ENCODE results near the gene DNAJC30.
"Not testable (repeated sequence)": the region's sequence is repeated elsewhere in the genome, so short reads cannot be mapped to it uniquely, and the experiment has no call there.

Gene DNAJC30

DNA sequence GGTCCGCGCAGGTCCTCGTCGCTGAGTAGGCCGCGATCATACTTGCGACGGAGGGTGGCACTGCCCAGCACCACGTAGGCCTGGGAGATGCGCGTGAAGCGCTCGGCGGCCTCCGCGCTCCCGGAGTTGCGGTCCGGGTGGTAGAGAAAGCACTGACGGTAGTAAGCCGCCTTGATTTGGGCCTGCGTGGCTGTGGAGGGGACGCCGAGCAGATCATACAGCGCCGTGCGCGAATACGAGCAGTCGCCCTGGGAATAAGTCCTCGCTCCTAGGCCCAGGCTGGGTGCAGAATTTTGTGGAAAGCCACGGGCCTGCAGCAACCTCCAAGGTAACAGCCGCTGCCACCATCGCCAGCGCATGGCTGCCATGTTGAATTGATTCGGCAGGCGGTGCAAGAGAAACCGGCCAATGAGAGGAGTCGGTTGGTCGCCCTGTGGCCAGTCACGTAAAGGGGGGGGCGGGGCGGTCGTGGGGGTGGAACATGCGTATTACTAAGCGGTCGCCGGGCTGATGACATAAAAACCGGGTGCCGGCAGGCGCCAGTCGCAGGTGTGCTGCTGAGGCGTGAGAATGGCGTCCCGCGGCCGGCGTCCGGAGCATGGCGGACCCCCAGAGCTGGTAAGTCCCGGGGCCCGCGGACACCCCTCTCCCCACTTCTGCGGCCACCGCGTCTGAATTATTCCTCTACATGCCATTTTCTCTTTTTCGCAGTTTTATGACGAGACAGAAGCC, at the start of gene DNAJC30, which contains the start of gene BUD23:
DNAJC30 (minus strand) TSS at position 398 of the 732 bp plus-strand sequence; CDS start at position 368, 30 bp downstream.
BUD23 (plus strand) TSS at position 542 of the 732 bp plus-strand sequence; CDS start at position 571, 29 bp downstream.
- peak; percentile 96 for ATAC-seq

- ATAC-seq: no peak
These were observed 49.1 kb upstream of the DNAJC30 start for GRCh38 chr7:73732397-73732796.

DNA sequence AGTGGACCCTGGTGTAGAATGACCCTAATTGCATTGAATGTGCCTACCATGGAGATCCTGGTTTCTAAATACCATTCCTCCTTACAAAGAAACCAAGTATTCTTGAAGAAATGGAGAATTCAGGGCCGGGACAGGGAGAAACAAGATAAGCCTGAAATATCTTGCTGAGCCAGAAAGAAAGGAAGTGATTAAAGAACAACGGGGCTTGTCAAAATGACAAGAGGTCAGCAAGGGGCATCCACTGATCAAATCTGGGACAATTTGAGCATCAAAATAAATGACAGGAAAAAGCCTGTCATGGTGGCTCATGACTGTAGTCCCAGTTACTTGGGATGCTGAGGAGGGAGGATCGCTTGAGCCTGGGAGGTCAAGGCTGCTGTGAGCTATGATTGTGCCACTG, 47.2 kb upstream of the DNAJC30 start:
- ATAC-seq: no peak

- no peak for ATAC-seq
These were observed 45.3 kb upstream of the DNAJC30 start for GRCh38 chr7:73728551-73728950.

DNA sequence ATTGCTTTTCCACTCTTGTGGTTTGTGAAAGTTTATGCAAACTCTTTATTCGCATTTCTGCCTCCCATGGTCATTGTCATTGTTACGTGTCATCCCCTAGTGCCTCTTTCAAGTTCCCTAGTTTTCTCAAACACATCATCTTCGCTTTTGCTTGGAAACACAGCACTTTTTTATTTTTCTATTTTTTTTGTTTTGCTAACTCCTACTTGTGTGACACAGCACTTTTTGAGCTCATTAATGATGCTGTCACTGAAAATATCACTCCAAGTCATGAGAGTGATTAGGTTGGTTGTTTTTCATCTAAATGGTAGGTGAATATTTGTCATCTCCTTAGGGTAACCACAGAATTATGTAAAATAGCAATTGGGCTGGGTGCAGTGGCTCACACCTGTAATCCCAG, 44.7 kb upstream of the DNAJC30 start:
- peak in 1 of 2 donors; percentile 37 for ATAC-seq

DNA sequence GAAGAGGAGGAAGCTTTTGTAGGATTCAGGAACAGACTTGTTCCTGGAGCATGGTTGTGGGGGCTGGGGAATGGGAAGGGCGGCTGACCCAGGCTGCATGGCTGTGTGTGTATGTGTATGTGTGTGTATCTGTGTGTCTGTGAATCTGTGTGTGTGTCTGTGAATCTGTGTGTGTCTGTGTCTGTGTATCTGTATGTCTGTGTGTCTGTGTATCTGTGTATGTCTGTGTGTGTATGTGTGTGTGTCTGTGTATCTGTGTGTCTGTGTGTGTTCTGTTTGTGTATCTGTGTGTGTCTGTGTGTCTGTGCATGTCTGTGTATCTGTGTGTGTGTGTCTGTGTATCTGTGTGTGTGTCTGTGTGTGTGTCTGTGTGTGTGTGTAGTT, 42.8 kb upstream of the DNAJC30 start:
- ATAC-seq: peak in 1 of 2 donors; percentile 3

GRCh38 chr7:73723813-73724212, 40.6 kb upstream of the DNAJC30 start:
- ATAC-seq: no peak

DNA sequence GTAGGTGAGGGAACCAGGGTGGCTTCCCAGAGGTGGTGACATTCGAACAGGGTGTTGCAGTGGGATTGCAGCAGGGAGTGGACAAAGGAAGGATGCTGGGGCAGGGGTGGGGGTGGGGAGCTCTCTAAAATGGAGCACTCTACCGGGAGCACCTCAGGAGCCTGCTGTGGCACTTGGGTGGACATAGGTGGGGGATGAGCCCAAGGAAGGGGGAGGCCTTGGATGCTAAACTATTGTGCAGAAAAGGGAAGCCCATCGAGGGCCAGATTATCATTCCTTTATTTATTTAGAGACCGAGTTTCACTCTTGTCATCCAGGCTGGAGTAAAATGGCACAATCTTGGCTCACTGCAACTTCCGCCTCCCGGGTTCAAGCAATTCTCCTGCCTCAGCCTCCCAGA, 39.5 kb upstream of the DNAJC30 start:
- no peak for ATAC-seq

DNA sequence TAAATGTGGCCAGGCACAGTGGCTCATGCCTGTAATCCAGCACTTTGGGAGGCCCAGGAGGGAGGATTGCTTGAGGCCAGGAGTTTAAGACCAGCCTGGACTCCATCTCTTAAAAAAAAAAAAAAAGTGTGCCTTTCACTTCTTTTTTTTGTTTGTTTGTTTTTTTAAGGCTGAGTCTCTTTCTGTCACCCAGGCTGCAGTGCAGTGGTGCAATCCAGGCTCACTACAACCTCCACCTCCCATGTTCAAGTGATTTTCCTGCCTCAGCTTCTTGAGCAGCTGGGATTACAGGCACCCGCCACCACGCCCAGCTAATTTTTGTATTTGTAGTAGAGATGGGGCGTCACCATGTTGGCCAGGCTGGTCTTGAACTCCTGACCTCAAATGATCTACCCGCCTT, 38.9 kb upstream of the DNAJC30 start:
- ATAC-seq: not testable (repeated sequence)

- ATAC-seq: no peak
These were observed 38.1 kb upstream of the DNAJC30 start for GRCh38 chr7:73721377-73721817.

- ATAC-seq: not testable (repeated sequence)
These were observed 37.2 kb upstream of the DNAJC30 start for GRCh38 chr7:73720443-73720842.

DNA sequence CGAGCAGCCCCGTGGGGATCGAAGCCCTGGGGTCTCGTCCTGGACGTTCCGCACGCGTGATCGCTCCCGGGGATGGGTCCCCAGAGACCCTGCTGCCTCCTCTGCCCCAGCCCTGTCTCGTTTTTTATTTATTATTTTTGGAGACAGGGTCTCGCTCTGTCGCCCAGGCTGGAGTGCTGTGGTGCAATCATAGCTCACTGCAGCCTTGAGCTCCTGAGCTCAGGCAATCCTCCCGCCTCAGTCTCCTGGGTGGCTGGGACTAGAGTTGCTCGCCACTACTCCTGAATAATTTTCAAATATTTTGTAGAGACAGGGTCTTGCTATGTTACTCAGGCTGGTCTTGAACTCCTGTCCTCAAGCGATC, 36.5 kb upstream of the DNAJC30 start:
- no peak for ATAC-seq

- ATAC-seq: peak; percentile 39 to 49
These were observed 35.9 kb upstream of the DNAJC30 start, which contains the start of gene STX1A for GRCh38 chr7:73718905-73719805. TSS of gene STX1A (minus strand) at chr7:73719669. CDS start at chr7:73719631, 38 bp downstream.

DNA sequence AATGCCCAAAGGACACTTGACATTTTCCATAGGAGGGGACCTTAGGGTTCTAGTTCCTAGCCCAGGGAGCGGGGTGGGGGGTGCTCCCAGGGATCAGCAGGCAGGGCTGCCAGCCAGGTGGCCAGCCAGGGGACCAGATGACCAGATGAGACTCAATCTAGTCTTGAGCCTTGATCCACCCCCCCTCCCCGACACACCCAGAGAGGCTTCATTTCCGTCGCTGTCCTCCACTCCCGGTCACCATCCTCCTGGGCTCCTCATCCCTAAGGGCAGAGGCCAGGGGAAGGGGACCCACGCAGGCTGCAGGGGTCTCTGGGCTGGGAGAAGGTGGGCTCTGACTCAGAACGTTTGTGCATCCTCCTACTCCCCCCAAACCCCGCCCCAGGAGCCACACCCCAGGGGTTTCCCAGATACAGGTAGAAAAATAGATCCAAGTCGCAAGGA, 35.2 kb upstream of the DNAJC30 start:
- ATAC-seq: no peak

DNA sequence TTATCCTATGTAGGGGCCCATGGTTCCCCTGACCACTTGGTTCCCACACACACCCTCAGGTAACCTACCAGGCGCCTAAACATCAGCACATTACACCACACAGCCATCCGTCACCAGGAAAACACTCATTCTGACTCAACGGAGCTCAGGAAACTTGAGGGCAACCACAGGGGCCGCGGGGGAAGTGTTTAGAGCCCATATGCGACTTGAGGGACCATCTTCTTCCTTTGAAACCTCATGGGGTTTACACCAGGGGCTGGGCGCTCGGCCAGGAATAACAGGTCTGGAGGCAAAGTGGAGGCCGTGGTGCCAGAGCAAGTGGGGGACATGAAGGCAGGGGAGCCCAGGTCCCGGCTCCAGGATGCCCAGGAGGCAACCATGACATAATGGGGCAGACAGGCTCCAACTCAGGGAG, 34.7 kb upstream of the DNAJC30 start:
- ATAC-seq: peak; percentile 71 to 74

DNA sequence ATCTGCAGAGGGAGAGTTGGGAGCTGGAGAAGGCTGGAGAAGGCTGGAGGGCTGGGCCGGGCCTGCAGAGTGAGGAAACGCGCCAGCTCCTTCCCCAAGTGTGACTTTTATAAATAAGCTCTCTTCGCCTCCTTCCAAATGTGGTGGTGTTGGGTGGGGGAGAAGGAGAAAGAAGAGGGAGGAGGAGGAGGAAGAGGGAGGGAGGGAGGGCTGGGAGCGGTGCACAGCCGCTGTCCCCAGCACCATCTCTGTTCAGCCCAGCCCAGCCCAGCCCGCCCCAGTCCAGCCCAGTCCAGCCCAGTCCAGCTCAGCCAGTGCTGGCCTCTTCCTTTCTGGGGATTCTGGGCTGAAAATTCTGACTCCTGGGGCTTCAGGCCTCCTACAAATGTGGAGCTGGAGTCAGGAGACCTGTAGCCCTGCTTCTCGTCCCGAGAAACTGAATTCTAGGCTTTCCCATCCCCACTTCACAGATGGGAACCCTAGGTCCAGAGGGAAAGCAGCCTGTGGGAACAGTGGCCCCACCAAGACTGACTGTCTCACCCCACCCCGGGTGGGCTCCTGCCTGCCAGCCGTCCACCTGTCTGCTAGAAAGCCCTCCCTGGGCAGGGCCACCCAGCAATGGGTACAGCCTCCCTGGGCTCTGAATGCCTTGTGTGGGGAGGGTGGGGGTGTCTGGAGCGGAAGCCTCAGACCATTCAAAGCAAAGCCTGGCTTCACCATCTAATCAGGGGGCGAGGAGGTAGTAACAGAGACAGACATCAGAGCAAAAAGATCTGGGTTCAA, 34.0 kb upstream of the DNAJC30 start:
- no peak for ATAC-seq

GRCh38 chr7:73716318-73716890, 33.2 kb upstream of the DNAJC30 start:
- ATAC-seq: no peak

GRCh38 chr7:73715648-73716317, 32.5 kb upstream of the DNAJC30 start:
- ATAC-seq: peak; percentile 79 to 81

GRCh38 chr7:73713319-73713718, 30.1 kb upstream of the DNAJC30 start:
- not testable (repeated sequence) for ATAC-seq

DNA sequence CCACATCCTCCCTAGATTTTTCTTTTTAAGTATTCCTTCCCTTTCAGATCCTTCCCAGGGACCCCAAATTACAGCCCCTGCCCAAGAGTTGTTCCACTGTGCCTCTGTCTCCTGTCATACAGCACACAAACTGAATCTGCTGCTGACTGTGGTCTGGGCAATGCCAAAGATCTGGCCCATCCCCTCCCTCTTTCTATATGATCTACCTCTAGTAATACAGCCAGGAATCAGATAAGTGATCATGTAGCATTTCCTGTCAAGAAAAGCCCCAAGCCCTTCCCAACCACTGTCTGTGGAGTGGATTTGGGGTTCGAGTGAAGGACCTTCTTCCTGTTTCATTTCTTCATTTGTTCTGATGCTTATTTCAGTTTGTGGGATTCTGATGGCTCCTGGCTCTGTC, 29.5 kb upstream of the DNAJC30 start:
- ATAC-seq: no peak

- ATAC-seq: no peak
These were observed 25.8 kb upstream of the DNAJC30 start for GRCh38 chr7:73708961-73709549.
